ENCODE measurements around the gene UNC5A. TPM values are rescaled to one million over a fixed set of nuclear protein-coding genes. Genes with fewer than 3 reads are reported as not detected.
A peak's percentile ranks its signal among the peaks of the same experiment; 100 is the strongest.

Gene UNC5A
- total and polyA plus RNA-seq, 3 donors from 2014 or later, result 1.7 to 2.0 (median 1.8) TPM

GRCh38 chr5:176803943-176804498, 6.3 kb upstream of the UNC5A start:
- peak; percentile 40 for DNase-seq
- H3K4me3 ChIP-seq, result no peak overlapping the region
- intact Hi-C loops (cut with DNase I; ENCODE audit: low total_unique reads), result no loop called here
- no peaks in the 10 kb centered on the region for H3K36me3 ChIP-seq (ENCODE audit: low read depth, missing control alignments)
- WGBS, 2 donors, result 48 to 54% methylated on average over 8 of the region's 8 CpGs
- no peak for TF ChIP-seq POLR2A (IDR thresholded peaks at IDR 0.05)
- TF ChIP-seq, protein P1, sequence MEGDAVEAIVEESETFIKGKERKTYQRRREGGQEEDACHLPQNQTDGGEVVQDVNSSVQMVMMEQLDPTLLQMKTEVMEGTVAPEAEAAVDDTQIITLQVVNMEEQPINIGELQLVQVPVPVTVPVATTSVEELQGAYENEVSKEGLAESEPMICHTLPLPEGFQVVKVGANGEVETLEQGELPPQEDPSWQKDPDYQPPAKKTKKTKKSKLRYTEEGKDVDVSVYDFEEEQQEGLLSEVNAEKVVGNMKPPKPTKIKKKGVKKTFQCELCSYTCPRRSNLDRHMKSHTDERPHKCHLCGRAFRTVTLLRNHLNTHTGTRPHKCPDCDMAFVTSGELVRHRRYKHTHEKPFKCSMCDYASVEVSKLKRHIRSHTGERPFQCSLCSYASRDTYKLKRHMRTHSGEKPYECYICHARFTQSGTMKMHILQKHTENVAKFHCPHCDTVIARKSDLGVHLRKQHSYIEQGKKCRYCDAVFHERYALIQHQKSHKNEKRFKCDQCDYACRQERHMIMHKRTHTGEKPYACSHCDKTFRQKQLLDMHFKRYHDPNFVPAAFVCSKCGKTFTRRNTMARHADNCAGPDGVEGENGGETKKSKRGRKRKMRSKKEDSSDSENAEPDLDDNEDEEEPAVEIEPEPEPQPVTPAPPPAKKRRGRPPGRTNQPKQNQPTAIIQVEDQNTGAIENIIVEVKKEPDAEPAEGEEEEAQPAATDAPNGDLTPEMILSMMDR (IDR thresholded peaks at IDR 0.05), result no peak
- no peak overlapping the region for H3K27ac ChIP-seq
- no peaks in the 10 kb centered on the region for H3K9me3 ChIP-seq
- H3K27me3 ChIP-seq, result no peaks in the 10 kb centered on the region
- no peaks in the 10 kb centered on the region for H3K4me1 ChIP-seq

DNA sequence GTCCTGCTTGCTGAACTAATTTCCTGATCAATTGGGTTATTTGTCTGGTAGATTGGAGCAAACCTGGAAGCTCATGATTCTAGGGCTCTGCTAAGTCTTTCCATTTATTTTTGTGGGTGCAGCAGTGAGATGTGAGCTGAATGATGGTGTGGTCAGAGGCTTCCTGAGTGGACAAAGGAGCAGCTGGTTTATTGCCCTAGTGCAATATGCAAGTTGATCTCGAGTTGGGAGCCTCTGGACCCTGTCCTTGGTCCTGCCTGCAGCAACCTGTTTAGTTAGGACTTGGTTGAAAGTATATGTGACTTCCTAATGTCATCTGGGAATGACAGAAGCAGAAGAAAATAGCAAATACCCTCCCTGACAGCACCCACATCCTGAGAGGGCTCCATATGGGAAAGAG, 4.2 kb upstream of the UNC5A start:
- no peak for TF ChIP-seq POLR2A (IDR thresholded peaks at IDR 0.05)
- TF ChIP-seq, protein P1 (IDR thresholded peaks at IDR 0.05), result no peak
- H3K4me1 ChIP-seq, result peaks cover 7% of the 10 kb centered on the region
- H3K27me3 ChIP-seq, result no peaks in the 10 kb centered on the region
- H3K4me3 ChIP-seq, result no peak overlapping the region
- no peak overlapping the region for H3K27ac ChIP-seq
- H3K36me3 ChIP-seq (ENCODE audit: low read depth, missing control alignments), result no peaks in the 10 kb centered on the region
- H3K9me3 ChIP-seq, result no peaks in the 10 kb centered on the region
- no peak for DNase-seq
- WGBS, 2 donors, result 22 to 25% methylated on average over 1 of the region's 1 CpG
- intact Hi-C loops (cut with DNase I; ENCODE audit: low total_unique reads), result no loop called here

GRCh38 chr5:176809544-176810080, 747 bp upstream of the UNC5A start:
- H3K27me3 ChIP-seq, result no peaks in the 10 kb centered on the region
- 0 to 1% methylated on average over 16 to 17 of the region's 48 CpGs for WGBS, 2 donors
- intact Hi-C loops (cut with DNase I; ENCODE audit: low total_unique reads), result no loop called here
- peak overlapping the region; percentile 31 to 34 for H3K4me3 ChIP-seq
- no peak overlapping the region for H3K27ac ChIP-seq
- no peak for TF ChIP-seq POLR2A (IDR thresholded peaks at IDR 0.05)
- TF ChIP-seq, protein P1 (IDR thresholded peaks at IDR 0.05), result no peak
- H3K9me3 ChIP-seq, result no peaks in the 10 kb centered on the region
- H3K4me1 ChIP-seq, result peaks cover 9% of the 10 kb centered on the region
- no peak for DNase-seq
- H3K36me3 ChIP-seq (ENCODE audit: low read depth, missing control alignments), result no peaks in the 10 kb centered on the region

DNA sequence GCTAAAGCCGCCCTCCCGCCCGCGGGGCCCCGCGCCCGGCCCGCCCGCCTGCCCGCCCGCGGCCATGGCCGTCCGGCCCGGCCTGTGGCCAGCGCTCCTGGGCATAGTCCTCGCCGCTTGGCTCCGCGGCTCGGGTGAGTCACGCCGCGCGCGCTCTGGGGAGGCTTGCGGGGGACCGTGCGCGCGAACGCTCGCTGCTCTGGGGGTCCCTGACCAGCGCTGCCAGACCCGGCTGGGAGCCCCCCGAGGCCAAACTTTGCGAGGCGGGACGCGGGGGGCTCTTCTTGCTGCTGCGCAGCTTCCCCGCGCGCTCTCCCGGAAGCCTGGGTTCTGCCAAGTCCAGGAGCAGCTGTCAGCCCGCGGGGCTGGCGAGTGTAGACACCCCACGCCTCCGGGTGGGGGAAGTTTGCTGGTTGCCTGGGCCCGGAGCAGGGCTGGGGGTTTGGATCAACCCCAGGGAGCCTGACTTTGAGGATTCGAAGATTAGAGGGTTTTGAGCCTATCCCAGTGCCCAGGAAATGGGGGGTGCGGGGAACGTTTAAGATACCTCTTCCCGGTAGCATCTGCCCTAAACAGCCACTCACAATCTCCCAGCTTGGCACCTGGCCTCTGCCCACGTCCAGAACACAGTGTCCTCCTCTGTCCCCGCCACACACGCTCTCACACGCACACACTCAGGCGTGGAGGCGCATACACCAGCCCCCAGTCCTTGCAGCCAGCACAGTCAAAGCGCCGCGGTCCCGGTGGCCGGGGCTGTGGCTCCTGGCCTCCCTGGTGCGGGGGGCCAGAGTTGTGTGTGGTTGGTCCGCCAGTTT, 535 bp downstream of the UNC5A start:
- intact Hi-C loops (cut with DNase I; ENCODE audit: low total_unique reads), result no loop called here
- TF ChIP-seq POLR2A (IDR thresholded peaks at IDR 0.05), result no peak
- TF ChIP-seq, protein P1 (IDR thresholded peaks at IDR 0.05), result no peak

More for the DNA sequence above, 535 bp downstream of the UNC5A start:
- Histone ChIP-seq H3K27me3 (no peaks in the 10 kb centered on the region), H3K36me3 (ENCODE audit: low read depth, missing control alignments) (no peaks in the 10 kb centered on the region), H3K4me1 (peaks cover 9% of the 10 kb centered on the region), H3K9me3 (no peaks in the 10 kb centered on the region), H3K4me3 (peak overlapping the region; percentile 26 to 49), H3K27ac (no peak overlapping the region)
- DNase-seq, result no peak
- WGBS, 2 donors, result 4% methylated on average over 24 to 31 of the region's 68 CpGs

Data from testis (tissue), 3 donors.